ACC112 (cell line): ENCODE data around the gene TACC2.

Experiments
- H2AFZ ChIP-seq: fragments of 200-600 bp; sonication (generic); one replicate; pipeline ENCODE4 v1.6.0; 2017; ENCODE audit warnings: antibody characterized with exemption, low read length; ENCODE audit not compliant: unreplicated experiment
- H3K27ac ChIP-seq: fragments of 200-600 bp; sonication (generic); 2 replicates; pipeline ENCODE4 v1.5.1; 2014; ENCODE audit warnings: low read depth, mild to moderate bottlenecking, antibody characterized with exemption, low read length, moderate library complexity
- H3K27me3 ChIP-seq: fragments of 200-600 bp; sonication (generic); 2 replicates; pipeline ENCODE4 v1.6.1; 2014; ENCODE audit warnings: mild to moderate bottlenecking, antibody characterized with exemption, low read length, moderate library complexity, mixed read lengths; ENCODE audit not compliant: insufficient read depth
- H3K36me3 ChIP-seq: fragments of 200-600 bp; sonication (generic); 2 replicates; pipeline ENCODE4 v1.6.1; 2016; ENCODE audit warnings: mild to moderate bottlenecking, antibody characterized with exemption, low read length, moderate library complexity, mixed read lengths; ENCODE audit not compliant: insufficient read depth
- H3K4me1 ChIP-seq: fragments of 200-600 bp; sonication (generic); one replicate; pipeline ENCODE4 v1.6.1; 2016; ENCODE audit warnings: low read length, mixed read lengths; ENCODE audit not compliant: insufficient read depth, unreplicated experiment, control insufficient read depth
- H3K4me3 ChIP-seq: fragments of 200-600 bp; sonication (generic); 2 replicates; pipeline ENCODE4 v1.5.1; 2014; ENCODE audit warnings: mild to moderate bottlenecking, low read depth, low read length
- H3K79me2 ChIP-seq: fragments of 200-600 bp; sonication (generic); one replicate; pipeline ENCODE4 v1.6.0; 2016; ENCODE audit warnings: low read length; ENCODE audit not compliant: control insufficient read depth, unreplicated experiment, insufficient read depth

TACC2 gene

GRCh38 chr10:122252805-122253204 lies 263.8 kb downstream of the TACC2 start:
- Histone ChIP-seq H3K27ac (no peak overlapping the region), H3K27me3 (no peaks in the 10 kb centered on the region), H2AFZ (no peak overlapping the region), H3K36me3 (no peaks in the 10 kb centered on the region), H3K79me2 (no peaks in the 10 kb centered on the region), H3K4me1 (no peaks in the 10 kb centered on the region), H3K4me3 (no peak overlapping the region)

DNA sequence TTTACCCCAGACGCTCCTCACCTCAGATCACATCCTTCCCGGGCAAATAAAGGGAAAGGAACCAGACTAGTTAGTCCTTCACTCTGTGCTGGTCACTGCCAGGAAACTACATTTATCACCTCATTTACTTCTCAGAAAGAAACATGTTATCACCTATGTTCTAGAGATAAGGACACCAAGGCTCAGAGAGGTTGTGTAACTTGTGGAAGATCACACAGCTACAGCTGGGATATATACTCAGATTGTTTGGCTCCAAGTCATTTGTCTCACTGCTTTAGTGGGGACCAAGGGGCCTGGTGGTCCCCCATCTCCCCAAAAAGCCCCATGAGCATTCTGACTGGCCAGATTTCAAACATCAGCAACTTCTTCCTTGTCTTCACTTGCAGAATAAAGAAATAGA lies 264.6 kb downstream of the TACC2 start:
- no peaks in the 10 kb centered on the region for H3K27me3 ChIP-seq
- no peaks in the 10 kb centered on the region for H3K4me1 ChIP-seq
- no peak overlapping the region for H3K27ac ChIP-seq
- H2AFZ ChIP-seq, result no peak overlapping the region
- no peaks in the 10 kb centered on the region for H3K36me3 ChIP-seq
- no peak overlapping the region for H3K4me3 ChIP-seq
- H3K79me2 ChIP-seq, result no peaks in the 10 kb centered on the region

DNA sequence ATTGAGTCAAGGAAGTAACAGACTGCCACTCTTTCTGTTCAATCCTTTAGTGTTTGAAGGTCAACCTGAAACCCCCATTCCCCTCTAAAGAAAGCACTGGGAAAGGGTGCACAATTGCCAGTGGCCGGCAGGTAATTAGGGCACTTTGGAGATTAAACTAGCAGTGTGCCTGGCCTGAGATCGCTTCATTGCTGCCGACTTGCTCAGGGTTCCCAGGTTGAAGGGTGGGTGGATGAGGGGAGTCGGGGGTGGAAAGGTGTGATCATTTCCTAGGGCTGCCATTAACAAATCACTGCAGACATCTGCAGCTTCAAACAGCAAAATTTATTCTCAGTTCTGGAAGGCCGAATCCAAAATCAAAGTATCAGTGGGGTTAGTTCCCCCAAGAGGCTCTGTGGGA lies 265.9 kb downstream of the TACC2 start:
- Histone ChIP-seq H2AFZ (no peak overlapping the region), H3K27ac (no peak overlapping the region), H3K4me3 (no peak overlapping the region), H3K4me1 (no peaks in the 10 kb centered on the region), H3K27me3 (no peaks in the 10 kb centered on the region), H3K36me3 (no peaks in the 10 kb centered on the region), H3K79me2 (no peaks in the 10 kb centered on the region)

DNA sequence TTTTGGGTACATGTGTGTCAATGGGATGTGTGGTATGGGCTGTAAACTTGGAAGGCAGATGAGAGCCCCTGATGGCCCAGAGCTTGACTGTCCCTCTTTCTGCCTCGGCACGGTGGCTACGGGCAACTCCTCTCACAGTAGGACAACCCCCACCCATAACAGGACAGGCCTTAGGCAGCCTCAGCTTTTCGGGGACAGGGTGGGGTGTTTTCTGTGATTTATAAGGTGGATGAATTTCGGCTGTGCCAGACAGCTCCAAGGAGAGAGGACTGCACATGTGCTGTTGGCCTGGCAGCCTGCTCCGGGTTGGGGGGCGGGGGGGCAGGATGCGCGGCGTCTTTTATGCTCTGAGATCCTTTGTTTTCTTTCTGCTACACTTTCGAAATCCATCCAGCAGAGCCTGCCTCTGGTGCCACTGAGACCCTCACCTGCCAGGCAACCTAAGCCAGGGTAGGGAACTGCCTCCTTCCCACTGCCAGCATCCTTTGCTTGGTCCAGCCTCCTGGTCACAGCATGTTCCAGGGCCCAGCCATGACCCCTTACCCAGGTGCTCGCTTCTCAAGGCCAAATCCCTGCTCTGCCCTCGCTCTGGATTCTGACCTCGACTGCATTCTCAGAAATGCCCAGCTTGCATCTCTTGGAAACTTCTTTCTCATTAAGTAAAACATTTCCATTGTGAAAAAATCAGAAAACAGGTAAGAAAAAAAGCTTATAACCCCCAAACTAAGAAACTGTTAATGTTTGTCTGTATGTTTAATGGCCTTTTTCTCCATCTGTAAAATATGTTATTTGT lies 266.7 kb downstream of the TACC2 start:
- H3K27me3 ChIP-seq, result no peaks in the 10 kb centered on the region
- H3K27ac ChIP-seq, result no peak overlapping the region
- no peak overlapping the region for H2AFZ ChIP-seq
- H3K4me3 ChIP-seq, result no peak overlapping the region
- H3K36me3 ChIP-seq, result no peaks in the 10 kb centered on the region
- no peaks in the 10 kb centered on the region for H3K4me1 ChIP-seq
- H3K79me2 ChIP-seq, result no peaks in the 10 kb centered on the region

DNA sequence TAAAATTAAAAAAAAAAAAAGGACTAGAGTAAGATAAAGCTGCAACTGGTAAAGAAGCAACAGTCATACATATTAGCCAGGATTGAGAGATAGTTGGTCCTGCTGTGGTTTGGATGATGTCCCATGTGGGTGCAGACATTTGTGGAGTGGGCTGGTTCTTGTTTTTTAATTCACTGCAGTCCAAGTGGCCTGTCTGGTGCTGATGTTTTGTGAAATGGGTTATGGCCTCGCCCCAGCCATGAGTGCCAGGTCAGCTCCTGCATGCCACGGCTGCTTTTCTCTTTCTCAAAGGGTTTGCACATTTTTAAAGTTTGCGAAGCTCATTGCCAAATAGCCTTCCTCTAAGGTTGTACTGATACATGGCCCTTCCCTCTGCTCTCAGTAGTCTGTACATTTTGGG lies 268.1 kb downstream of the TACC2 start:
- Histone ChIP-seq H3K36me3 (no peaks in the 10 kb centered on the region), H3K27me3 (no peaks in the 10 kb centered on the region)

GRCh38 chr10:122258136-122259074 lies 269.4 kb downstream of the TACC2 start:
- H3K4me3 ChIP-seq, result no peak overlapping the region
- no peaks in the 10 kb centered on the region for H3K4me1 ChIP-seq
- H3K36me3 ChIP-seq, result no peaks in the 10 kb centered on the region
- no peaks in the 10 kb centered on the region for H3K79me2 ChIP-seq
- no peaks in the 10 kb centered on the region for H3K27me3 ChIP-seq
- no peak overlapping the region for H2AFZ ChIP-seq
- H3K27ac ChIP-seq, result no peak overlapping the region

More for the DNA sequence above, 268.1 kb downstream of the TACC2 start:
- Histone ChIP-seq H3K79me2 (no peaks in the 10 kb centered on the region), H3K4me3 (no peak overlapping the region), H3K4me1 (no peaks in the 10 kb centered on the region), H3K27ac (no peak overlapping the region), H2AFZ (no peak overlapping the region)

DNA sequence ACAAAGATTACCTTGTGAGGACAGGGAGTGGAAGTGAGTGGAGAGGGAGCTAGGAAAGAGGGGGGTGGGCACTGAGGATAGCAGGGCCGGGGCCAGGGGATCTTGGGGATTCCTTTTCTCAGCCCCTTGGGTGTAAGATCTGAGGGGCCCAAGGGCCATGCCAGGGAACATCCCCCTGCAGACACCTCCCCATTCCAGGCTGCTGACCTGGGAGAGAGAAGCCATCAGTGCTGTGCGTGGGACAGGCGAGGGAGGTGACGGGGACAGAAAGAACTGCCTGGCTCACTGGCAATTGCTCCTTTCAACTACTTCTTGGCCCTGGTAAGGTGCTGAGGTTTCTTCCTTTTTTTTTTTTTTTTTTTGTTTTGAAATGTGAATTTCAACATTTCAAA lies 270.1 kb downstream of the TACC2 start:
- H2AFZ ChIP-seq, result no peak overlapping the region
- no peaks in the 10 kb centered on the region for H3K79me2 ChIP-seq
- peaks cover 5% of the 10 kb centered on the region for H3K4me1 ChIP-seq
- H3K27me3 ChIP-seq, result no peaks in the 10 kb centered on the region
- H3K4me3 ChIP-seq, result no peak overlapping the region
- H3K27ac ChIP-seq, result no peak overlapping the region
- H3K36me3 ChIP-seq, result no peaks in the 10 kb centered on the region

DNA sequence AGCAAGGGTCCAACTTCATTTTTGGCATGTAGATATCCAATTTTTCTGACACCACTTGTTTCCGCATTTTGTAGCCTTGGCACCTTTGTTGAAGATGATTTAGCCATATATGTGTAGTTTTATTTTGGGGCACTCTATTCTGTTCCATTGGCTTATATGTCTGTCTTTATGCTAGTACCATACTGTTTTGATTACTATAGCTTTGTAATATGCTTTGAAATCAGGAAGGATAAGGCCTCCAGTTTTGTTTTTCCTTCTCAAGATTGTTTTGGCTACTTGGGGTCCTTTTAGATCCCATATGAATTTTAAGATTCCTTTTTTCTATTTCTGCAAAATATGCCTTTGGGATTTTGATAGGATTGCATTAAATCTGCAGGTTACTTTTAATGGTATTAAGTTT lies 272.6 kb downstream of the TACC2 start:
- Histone ChIP-seq H3K36me3 (no peaks in the 10 kb centered on the region), H2AFZ (no peak overlapping the region), H3K27ac (no peak overlapping the region)

GRCh38 chr10:122263971-122264370 lies 275.0 kb downstream of the TACC2 start:
- H3K4me1 ChIP-seq, result peaks cover 25% of the 10 kb centered on the region
- no peaks in the 10 kb centered on the region for H3K79me2 ChIP-seq
- H3K4me3 ChIP-seq, result peak overlapping the region; percentile 13; the same call in 1 of the 2 replicates
- no peaks in the 10 kb centered on the region for H3K27me3 ChIP-seq
- H3K27ac ChIP-seq, result peak overlapping the region; percentile 62
- H3K36me3 ChIP-seq, result no peaks in the 10 kb centered on the region
- no peak overlapping the region for H2AFZ ChIP-seq

More for the DNA sequence above, 272.6 kb downstream of the TACC2 start:
- Histone ChIP-seq H3K79me2 (no peaks in the 10 kb centered on the region), H3K27me3 (no peaks in the 10 kb centered on the region), H3K4me1 (peaks cover 18% of the 10 kb centered on the region), H3K4me3 (no peak overlapping the region)

- no peaks in the 10 kb centered on the region for H3K79me2 ChIP-seq
- H3K36me3 ChIP-seq, result no peaks in the 10 kb centered on the region
- no peak overlapping the region for H2AFZ ChIP-seq
- H3K27me3 ChIP-seq, result no peaks in the 10 kb centered on the region
- peaks cover 25% of the 10 kb centered on the region for H3K4me1 ChIP-seq
- peak overlapping the region; percentile 13; the same call in 1 of the 2 replicates for H3K4me3 ChIP-seq
- peak overlapping the region; percentile 62 for H3K27ac ChIP-seq
Measured at GRCh38 chr10:122264436-122264835, 275.5 kb downstream of the TACC2 start.
